Cardiac septum (tissue), 1 donor: Measurements from ENCODE around the gene PTPN4. TPM values are rescaled to one million over a fixed set of nuclear protein-coding genes. Genes with fewer than 3 reads are reported as not detected.

ENCODE experiments used
- DNase-seq: peaks from one replicate; pipeline ENCODE4 v3.0.0-alpha.2; 2020; ENCODE audit warnings: low spot score
- intact Hi-C: fragments of 100-400 bp; cut with DNase I; formaldehyde crosslinking; loops from one replicate; pipeline ENCODE4 v1.14.0; 2022
- total RNA-seq: library from RNA; stranded (reverse); fragmentation: NEBNext Ultra II Directional; extraction: Animal tissue kit (Norgen Biotek cat#: 25700); gene quantifications from one replicate; pipeline ENCODE4 v1.2.1, GENCODE V29; 2021
- donor health status: DM: no; HTN: no; CAD: no.

The PTPN4 gene
- total RNA-seq, 1 donor from 2014 or later = 35.7 TPM

- intact Hi-C loops = no loop called here
- DNase-seq = no peak
Measured at GRCh38 chr2:120029672-120030640, 270.2 kb downstream of the PTPN4 start.

- no peak for DNase-seq
- intact Hi-C loops = no loop called here
Measured at GRCh38 chr2:120032297-120032696, 272.6 kb downstream of the PTPN4 start.

Other genes starting within 250 kb of the PTPN4 start
- gene SCTR, start 235.4 kb upstream of the PTPN4 start, total RNA-seq = 0.59 TPM
- gene CFAP221, start 215.5 kb upstream of the PTPN4 start, total RNA-seq = 1.2 TPM
- 6.9 TPM for gene TMEM177, start 80.7 kb upstream of the PTPN4 start, total RNA-seq